ENCODE measurements around the gene RUFY3.
A peak's percentile ranks its signal among the peaks of the same experiment; 100 is the strongest.

Gene RUFY3

DNA sequence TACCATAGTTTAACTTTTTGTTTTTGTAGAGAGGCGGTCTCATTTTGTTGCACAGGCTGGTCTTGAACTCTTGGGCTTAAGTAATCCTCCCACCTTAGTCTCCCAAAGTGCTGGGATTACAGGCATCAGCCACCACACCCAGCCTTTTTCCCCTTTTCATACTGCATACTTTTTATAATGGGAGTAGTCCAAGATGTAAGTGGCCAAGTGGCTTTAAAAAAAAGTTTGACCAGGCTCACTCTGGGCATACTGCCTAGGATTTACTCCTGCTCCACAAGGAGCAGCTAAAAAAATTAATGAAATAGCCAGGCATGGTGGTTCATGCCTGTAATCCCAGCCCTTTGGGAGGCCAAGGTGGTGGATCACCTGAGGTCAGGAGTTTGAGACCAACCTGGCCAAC is 111.9 kb downstream of the RUFY3 start:
- Histone ChIP-seq H3K4me2 (ENCODE audit: low read length) (no peak overlapping the region), H3K14ac (ENCODE audit: low read length) (no peak overlapping the region), H3K18ac (ENCODE audit: low read length) (no peak overlapping the region), H3K9ac (ENCODE audit: low read length) (no peak overlapping the region), H3K23ac (ENCODE audit: low read length) (no peak overlapping the region), H3K4ac (ENCODE audit: low read depth, low read length) (no peak overlapping the region), H4K12ac (ENCODE audit: low read depth, low read length) (no peak overlapping the region), H2AFZ (ENCODE audit: insufficient read depth, low read length, poor library complexity) (no peak overlapping the region), H4K8ac (ENCODE audit: low read depth, low read length) (no peak overlapping the region), H3K4me3 (ENCODE audit: low read depth, low read length) (no peak overlapping the region), H3K36me3 (ENCODE audit: control insufficient read depth in 1 of 2, insufficient read depth in 2 of 2, low read length in 2 of 2) (peaks cover 28 to 35% of the 10 kb centered on the region in 2 experiments), H3K79me1 (ENCODE audit: low read length) (peaks cover under 1% of the 10 kb centered on the region), H3K79me2 (ENCODE audit: control insufficient read depth, insufficient read depth, low read length, poor library complexity) (peaks cover 14% of the 10 kb centered on the region), H2AK5ac (ENCODE audit: low read length) (no peak overlapping the region), H3K27ac (ENCODE audit: low read depth, low read length) (no peak overlapping the region), H3K27me3 (ENCODE audit: insufficient read depth, low read length) (no peaks in the 10 kb centered on the region), H2BK120ac (ENCODE audit: insufficient read depth, low read length, poor library complexity) (no peak overlapping the region), H3K4me1 (ENCODE audit: control insufficient read depth in 1 of 2, insufficient read depth in 2 of 2, low read length in 2 of 2) (peaks cover 2 to 3% of the 10 kb centered on the region in 2 experiments), H2BK12ac (ENCODE audit: low read length) (no peak overlapping the region), H4K91ac (ENCODE audit: low read depth, low read length) (no peak overlapping the region), H3K9me3 (ENCODE audit: insufficient read depth, low read depth, low read length) (no peaks in the 10 kb centered on the region), H2BK5ac (ENCODE audit: low read depth, low read length, poor library complexity) (no peak overlapping the region)
- WGBS (ENCODE audit: extremely low coverage, insufficient coverage, insufficient read length) = no CpG with 5 or more reads among the region's 1 CpG
- no peak for DNase-seq

- Histone ChIP-seq H3K14ac (ENCODE audit: low read length) (no peak overlapping the region), H3K4me3 (ENCODE audit: low read depth, low read length) (no peak overlapping the region), H2BK12ac (ENCODE audit: low read length) (no peak overlapping the region), H3K79me2 (ENCODE audit: control insufficient read depth, insufficient read depth, low read length, poor library complexity) (peaks cover 24% of the 10 kb centered on the region), H3K4me1 (ENCODE audit: control insufficient read depth in 1 of 2, insufficient read depth in 2 of 2, low read length in 2 of 2) (peaks cover 2 to 3% of the 10 kb centered on the region in 2 experiments), H3K79me1 (ENCODE audit: low read length) (peaks cover 10% of the 10 kb centered on the region), H4K8ac (ENCODE audit: low read depth, low read length) (no peak overlapping the region), H3K18ac (ENCODE audit: low read length) (no peak overlapping the region), H2BK120ac (ENCODE audit: insufficient read depth, low read length, poor library complexity) (no peak overlapping the region), H3K9me3 (ENCODE audit: insufficient read depth, low read depth, low read length) (no peaks in the 10 kb centered on the region), H4K12ac (ENCODE audit: low read depth, low read length) (no peak overlapping the region), H4K91ac (ENCODE audit: low read depth, low read length) (no peak overlapping the region), H2BK5ac (ENCODE audit: low read depth, low read length, poor library complexity) (no peak overlapping the region), H2AFZ (ENCODE audit: insufficient read depth, low read length, poor library complexity) (no peak overlapping the region), H3K4me2 (ENCODE audit: low read length) (no peak overlapping the region), H3K4ac (ENCODE audit: low read depth, low read length) (peak overlapping the region; percentile 48), H3K27me3 (ENCODE audit: insufficient read depth, low read length) (no peaks in the 10 kb centered on the region), H2AK5ac (ENCODE audit: low read length) (no peak overlapping the region), H3K36me3 (ENCODE audit: control insufficient read depth in 1 of 2, insufficient read depth in 2 of 2, low read length in 2 of 2) (peaks cover 15 to 21% of the 10 kb centered on the region in 2 experiments), H3K9ac (ENCODE audit: low read length) (no peak overlapping the region), H3K23ac (ENCODE audit: low read length) (no peak overlapping the region), H3K27ac (ENCODE audit: low read depth, low read length) (no peak overlapping the region)
- DNase-seq = no peak
- WGBS (ENCODE audit: extremely low coverage, insufficient coverage, insufficient read length) = no CpG with 5 or more reads among the region's 2 CpGs
These were observed 114.3 kb downstream of the RUFY3 start for GRCh38 chr4:70836081-70836480.

DNA sequence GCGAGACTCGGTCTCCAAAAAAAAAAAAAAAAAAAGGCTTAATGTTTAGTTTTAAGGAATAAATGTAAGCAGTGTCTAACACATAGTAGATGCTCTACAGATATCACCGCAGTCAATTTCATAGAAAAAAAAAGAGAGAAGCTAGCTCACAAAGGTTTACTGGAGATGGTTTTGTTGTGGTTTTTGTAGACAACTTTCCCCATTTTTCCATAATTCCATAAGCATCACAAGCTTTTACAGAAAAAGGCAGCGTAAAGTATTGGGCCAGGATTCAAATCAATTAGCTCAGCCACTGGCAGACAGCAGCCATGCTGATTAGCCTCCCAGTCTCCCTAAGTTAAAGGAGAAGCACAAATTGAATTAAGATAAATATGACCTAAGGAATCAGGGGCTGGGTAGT is 116.4 kb downstream of the RUFY3 start:
- peak overlapping the region; percentile 95 for H3K4me3 ChIP-seq (ENCODE audit: low read depth, low read length)
- peaks cover 24% of the 10 kb centered on the region for H3K79me2 ChIP-seq (ENCODE audit: control insufficient read depth, insufficient read depth, low read length, poor library complexity)
- WGBS (ENCODE audit: extremely low coverage, insufficient coverage, insufficient read length) = no CpG with 5 or more reads among the region's 4 CpGs
- H3K79me1 ChIP-seq (ENCODE audit: low read length) = peaks cover 10% of the 10 kb centered on the region
- H3K18ac ChIP-seq (ENCODE audit: low read length) = no peak overlapping the region
- H4K91ac ChIP-seq (ENCODE audit: low read depth, low read length) = no peak overlapping the region
- peaks cover 11 to 12% of the 10 kb centered on the region in 2 experiments for H3K36me3 ChIP-seq (ENCODE audit: control insufficient read depth in 1 of 2, insufficient read depth in 2 of 2, low read length in 2 of 2)
- H2AFZ ChIP-seq (ENCODE audit: insufficient read depth, low read length, poor library complexity) = no peak overlapping the region
- H2BK12ac ChIP-seq (ENCODE audit: low read length) = no peak overlapping the region
- no peak overlapping the region for H2AK5ac ChIP-seq (ENCODE audit: low read length)
- H2BK120ac ChIP-seq (ENCODE audit: insufficient read depth, low read length, poor library complexity) = no peak overlapping the region
- H3K4me2 ChIP-seq (ENCODE audit: low read length) = peak overlapping the region; percentile 79
- no peaks in the 10 kb centered on the region for H3K27me3 ChIP-seq (ENCODE audit: insufficient read depth, low read length)
- no peak overlapping the region for H3K27ac ChIP-seq (ENCODE audit: low read depth, low read length)
- H3K9ac ChIP-seq (ENCODE audit: low read length) = peak overlapping the region; percentile 20
- H3K14ac ChIP-seq (ENCODE audit: low read length) = no peak overlapping the region
- no peak overlapping the region for H3K23ac ChIP-seq (ENCODE audit: low read length)
- peak overlapping the region; percentile 36 for H3K4ac ChIP-seq (ENCODE audit: low read depth, low read length)
- DNase-seq = peak in 1 of 2 donors; percentile 20
- H2BK5ac ChIP-seq (ENCODE audit: low read depth, low read length, poor library complexity) = no peak overlapping the region
- no peak overlapping the region for H4K8ac ChIP-seq (ENCODE audit: low read depth, low read length)
- no peaks in the 10 kb centered on the region for H3K9me3 ChIP-seq (ENCODE audit: insufficient read depth, low read depth, low read length)
- peaks cover 2 to 3% of the 10 kb centered on the region in 2 experiments for H3K4me1 ChIP-seq (ENCODE audit: control insufficient read depth in 1 of 2, insufficient read depth in 2 of 2, low read length in 2 of 2)
- H4K12ac ChIP-seq (ENCODE audit: low read depth, low read length) = no peak overlapping the region

DNA sequence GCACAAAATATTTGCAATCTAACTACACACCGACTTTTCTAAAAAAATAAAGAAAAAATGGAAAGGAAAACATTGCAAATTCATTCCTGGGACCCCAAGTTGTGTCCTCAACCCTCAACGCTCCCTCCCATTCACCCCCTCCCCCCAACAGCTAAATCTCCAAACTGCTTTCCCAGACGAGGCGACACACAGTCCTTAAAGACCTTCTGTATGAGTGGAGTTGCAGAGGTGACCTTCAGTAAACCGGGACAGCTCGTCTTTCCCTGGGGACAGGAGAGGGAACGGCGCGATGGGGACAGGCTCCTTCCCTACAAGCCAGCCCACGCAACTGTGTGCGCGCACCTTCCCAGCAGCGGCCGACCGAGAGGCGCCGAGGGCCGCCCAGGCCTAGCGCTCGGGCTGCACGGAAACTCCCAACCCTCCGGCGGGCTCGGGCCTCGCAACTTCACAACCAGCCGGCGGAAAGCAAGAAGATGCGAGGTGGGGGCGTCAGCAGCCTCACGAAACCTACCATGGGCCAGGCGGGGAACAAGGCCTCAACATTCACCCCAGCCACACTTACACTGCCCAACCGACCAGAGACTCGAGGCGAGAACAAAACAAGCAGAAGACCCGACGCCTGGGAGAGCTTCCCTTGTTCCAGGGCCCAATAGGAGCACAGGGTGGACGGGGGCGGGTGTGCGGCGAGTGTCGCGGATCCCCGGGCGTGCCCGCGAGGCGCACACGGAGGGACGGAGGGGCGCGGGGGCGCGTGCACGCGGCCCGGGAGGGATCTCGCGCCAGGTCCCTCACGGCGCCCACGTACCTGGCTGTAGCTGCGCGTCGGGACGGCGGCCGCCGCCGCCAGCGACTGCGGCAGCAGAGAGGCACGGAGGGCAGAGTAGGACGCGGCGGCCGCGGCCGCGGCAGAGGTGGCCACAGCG is 117.2 kb downstream of the RUFY3 start:
- Histone ChIP-seq H4K8ac (ENCODE audit: low read depth, low read length) (peak overlapping the region; percentile 81), H3K4me1 (ENCODE audit: control insufficient read depth in 1 of 2, insufficient read depth in 2 of 2, low read length in 2 of 2) (peaks cover 2 to 3% of the 10 kb centered on the region in 2 experiments), H3K14ac (ENCODE audit: low read length) (peak overlapping the region; percentile 92), H2BK5ac (ENCODE audit: low read depth, low read length, poor library complexity) (peak overlapping the region; percentile 81), H3K18ac (ENCODE audit: low read length) (peak overlapping the region; percentile 13), H3K9ac (ENCODE audit: low read length) (peak overlapping the region; percentile 98), H2BK120ac (ENCODE audit: insufficient read depth, low read length, poor library complexity) (peak overlapping the region; percentile 70), H3K23ac (ENCODE audit: low read length) (no peak overlapping the region), H3K4ac (ENCODE audit: low read depth, low read length) (peak overlapping the region; percentile 80), H3K27me3 (ENCODE audit: insufficient read depth, low read length) (no peaks in the 10 kb centered on the region), H2AK5ac (ENCODE audit: low read length) (no peak overlapping the region), H3K9me3 (ENCODE audit: insufficient read depth, low read depth, low read length) (no peaks in the 10 kb centered on the region), H3K79me2 (ENCODE audit: control insufficient read depth, insufficient read depth, low read length, poor library complexity) (peaks cover 24% of the 10 kb centered on the region), H3K4me2 (ENCODE audit: low read length) (peak overlapping the region; percentile 79), H4K91ac (ENCODE audit: low read depth, low read length) (peak overlapping the region; percentile 93), H2BK12ac (ENCODE audit: low read length) (no peak overlapping the region), H3K4me3 (ENCODE audit: low read depth, low read length) (peak overlapping the region; percentile 95), H3K79me1 (ENCODE audit: low read length) (peaks cover 10% of the 10 kb centered on the region), H2AFZ (ENCODE audit: insufficient read depth, low read length, poor library complexity) (peak overlapping the region; percentile 38), H3K36me3 (ENCODE audit: control insufficient read depth in 1 of 2, insufficient read depth in 2 of 2, low read length in 2 of 2) (peaks cover 11 to 12% of the 10 kb centered on the region in 2 experiments), H3K27ac (ENCODE audit: low read depth, low read length) (peak overlapping the region; percentile 52), H4K12ac (ENCODE audit: low read depth, low read length) (peak overlapping the region; percentile 95)
- no CpG with 5 or more reads among the region's 80 CpGs for WGBS (ENCODE audit: extremely low coverage, insufficient coverage, insufficient read length)
- DNase-seq = peak; percentile 33 to 66
